Sciatic nerve (tissue), 2 donors: ENCODE data around the gene DDX11. TPM values are rescaled to one million over a fixed set of nuclear protein-coding genes. Genes with fewer than 3 reads are reported as not detected.
"Not testable (repeated sequence)": the region's sequence is repeated elsewhere in the genome, so short reads cannot be mapped to it uniquely, and the experiment has no call there.

Source experiments
- ATAC-seq: fragments of 200-7000 bp; cut with Tn5 transposase; one replicate; pipeline ENCODE4 v1.9.1; 2020; ENCODE audit warnings: mild to moderate bottlenecking, moderate library complexity
- DNase-seq: peaks from one replicate; pipeline ENCODE4 v3.0.0-alpha.2; 2020; ENCODE audit warnings: low spot score
- intact Hi-C: fragments of 100-400 bp; cut with DNase I; formaldehyde crosslinking; loops from one replicate; pipeline ENCODE4 v1.14.2; 2022
- total RNA-seq: library from RNA; stranded (reverse); fragmentation: NEBNext Ultra II Directional; extraction: Animal tissue kit (Norgen Biotek cat#: 25700); gene quantifications from one replicate; pipeline ENCODE4 v1.2.1, GENCODE V29; 2021
- donor health status: DM: no; HTN: no; CAD: no.
- donor health status: DM: no; HTN: no; CAD: no.

The DDX11 gene
- total RNA-seq, result 15.6 TPM

- intact Hi-C loops, result not testable (repeated sequence)
- peak; percentile 93 for DNase-seq
- peak; percentile 99 for ATAC-seq
These were observed at the start of gene DDX11 for GRCh38 chr12:31073527-31074332. DDX11 (plus strand) TSS chr12:31073860; CDS start chr12:31078394, 4,534 bp downstream.

GRCh38 chr12:31026202-31026601, 47.5 kb upstream of the DDX11 start:
- ATAC-seq, result no peak
- no peak for DNase-seq
- intact Hi-C loops, result no loop called here

- ATAC-seq, result not testable (repeated sequence)
These were observed 46.7 kb upstream of the DDX11 start for GRCh38 chr12:31027006-31027405.

GRCh38 chr12:31029468-31029867, 44.2 kb upstream of the DDX11 start:
- intact Hi-C loops, result no loop called here
- DNase-seq, result no peak
- no peak for ATAC-seq

More at GRCh38 chr12:31027006-31027405, 46.7 kb upstream of the DDX11 start:
- DNase-seq, intact Hi-C loops: not testable (repeated sequence)

GRCh38 chr12:31029916-31030562, 43.6 kb upstream of the DDX11 start:
- ATAC-seq (peak; percentile 63), DNase-seq (no peak)
- intact Hi-C loops, result no loop called here

GRCh38 chr12:31031951-31032335, 41.7 kb upstream of the DDX11 start:
- no peak for ATAC-seq
- intact Hi-C loops, result no loop called here
- DNase-seq, result no peak

GRCh38 chr12:31033146-31033545, 40.5 kb upstream of the DDX11 start:
- intact Hi-C loops, result no loop called here
- DNase-seq, result no peak

GRCh38 chr12:31033681-31034080, 40.0 kb upstream of the DDX11 start:
- no peak for DNase-seq
- no peak for ATAC-seq
- intact Hi-C loops, result no loop called here

More at GRCh38 chr12:31033146-31033545, 40.5 kb upstream of the DDX11 start:
- ATAC-seq, result no peak

GRCh38 chr12:31034372-31034771, 39.3 kb upstream of the DDX11 start:
- ATAC-seq (no peak), DNase-seq (no peak)
- intact Hi-C loops, result no loop called here

GRCh38 chr12:31035226-31035625, 38.4 kb upstream of the DDX11 start:
- intact Hi-C loops, result no loop called here
- no peak for DNase-seq
- ATAC-seq, result no peak

- intact Hi-C loops, result no loop called here
- no peak for DNase-seq
- ATAC-seq, result no peak
These were observed 37.5 kb upstream of the DDX11 start for GRCh38 chr12:31035967-31036665.

GRCh38 chr12:31037028-31037427, 36.6 kb upstream of the DDX11 start:
- ATAC-seq (no peak), DNase-seq (no peak)
- intact Hi-C loops, result no loop called here

GRCh38 chr12:31037931-31038330, 35.7 kb upstream of the DDX11 start:
- DNase-seq (no peak), ATAC-seq (no peak)
- intact Hi-C loops, result no loop called here

- intact Hi-C loops, result no loop called here
- no peak for ATAC-seq
- DNase-seq, result no peak
These were observed 32.6 kb upstream of the DDX11 start for GRCh38 chr12:31041033-31041564.

GRCh38 chr12:31050143-31050542, 23.5 kb upstream of the DDX11 start:
- ATAC-seq, DNase-seq, intact Hi-C loops: not testable (repeated sequence)

GRCh38 chr12:31050548-31050947, 23.1 kb upstream of the DDX11 start:
- not testable (repeated sequence) for DNase-seq, ATAC-seq

GRCh38 chr12:31051692-31052091, 22.0 kb upstream of the DDX11 start:
- ATAC-seq, DNase-seq, intact Hi-C loops: not testable (repeated sequence)

More at GRCh38 chr12:31050548-31050947, 23.1 kb upstream of the DDX11 start:
- intact Hi-C loops, result not testable (repeated sequence)

- ATAC-seq, DNase-seq: not testable (repeated sequence)
These were observed 21.5 kb upstream of the DDX11 start for GRCh38 chr12:31052121-31052520.

More at GRCh38 chr12:31052121-31052520, 21.5 kb upstream of the DDX11 start:
- intact Hi-C loops, result not testable (repeated sequence)
